NCI-H774 (cell line): Measurements from ENCODE around the gene MEG3.
"Not testable (repeated sequence)": the region's sequence is repeated elsewhere in the genome, so short reads cannot be mapped to it uniquely, and the experiment has no call there.

ENCODE experiments used
- DNase-seq: peaks from one replicate; lab custom pipeline; 2025; lab: John Stamatoyannopoulos, UW

Gene MEG3

DNA sequence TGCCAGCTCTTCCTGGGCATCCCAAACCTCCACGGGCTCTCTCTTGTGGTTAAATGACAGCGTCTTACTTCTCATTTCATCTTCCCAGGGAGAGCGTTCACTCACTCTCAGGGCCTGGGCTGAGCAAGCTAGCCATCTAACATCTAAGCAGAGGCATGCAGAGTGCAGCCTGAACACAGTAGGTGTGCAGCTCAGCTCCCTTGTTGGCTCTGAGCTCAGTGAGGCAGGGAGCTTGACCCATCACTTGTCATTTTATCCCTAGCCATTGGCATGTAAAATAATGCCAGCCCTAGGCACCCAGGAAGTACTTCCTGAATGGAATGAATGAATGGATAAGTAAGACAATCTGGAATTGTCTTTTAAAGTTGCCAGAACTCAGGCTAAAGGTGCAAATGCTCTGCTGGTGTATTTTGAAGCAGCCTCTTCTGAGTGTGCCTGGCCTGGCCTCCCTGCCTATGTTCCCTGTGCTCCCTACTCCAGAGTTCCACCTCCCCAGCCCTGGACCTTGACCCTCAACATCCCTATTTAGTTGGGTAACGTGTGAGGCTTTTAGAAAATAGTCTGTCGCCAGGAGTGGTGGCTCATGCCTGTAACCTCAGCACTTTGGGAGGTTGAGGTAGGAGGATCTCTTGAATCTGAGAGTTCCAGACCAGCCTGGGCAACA lies 9.5 kb upstream of the MEG3 start:
- DNase-seq: no peak

DNA sequence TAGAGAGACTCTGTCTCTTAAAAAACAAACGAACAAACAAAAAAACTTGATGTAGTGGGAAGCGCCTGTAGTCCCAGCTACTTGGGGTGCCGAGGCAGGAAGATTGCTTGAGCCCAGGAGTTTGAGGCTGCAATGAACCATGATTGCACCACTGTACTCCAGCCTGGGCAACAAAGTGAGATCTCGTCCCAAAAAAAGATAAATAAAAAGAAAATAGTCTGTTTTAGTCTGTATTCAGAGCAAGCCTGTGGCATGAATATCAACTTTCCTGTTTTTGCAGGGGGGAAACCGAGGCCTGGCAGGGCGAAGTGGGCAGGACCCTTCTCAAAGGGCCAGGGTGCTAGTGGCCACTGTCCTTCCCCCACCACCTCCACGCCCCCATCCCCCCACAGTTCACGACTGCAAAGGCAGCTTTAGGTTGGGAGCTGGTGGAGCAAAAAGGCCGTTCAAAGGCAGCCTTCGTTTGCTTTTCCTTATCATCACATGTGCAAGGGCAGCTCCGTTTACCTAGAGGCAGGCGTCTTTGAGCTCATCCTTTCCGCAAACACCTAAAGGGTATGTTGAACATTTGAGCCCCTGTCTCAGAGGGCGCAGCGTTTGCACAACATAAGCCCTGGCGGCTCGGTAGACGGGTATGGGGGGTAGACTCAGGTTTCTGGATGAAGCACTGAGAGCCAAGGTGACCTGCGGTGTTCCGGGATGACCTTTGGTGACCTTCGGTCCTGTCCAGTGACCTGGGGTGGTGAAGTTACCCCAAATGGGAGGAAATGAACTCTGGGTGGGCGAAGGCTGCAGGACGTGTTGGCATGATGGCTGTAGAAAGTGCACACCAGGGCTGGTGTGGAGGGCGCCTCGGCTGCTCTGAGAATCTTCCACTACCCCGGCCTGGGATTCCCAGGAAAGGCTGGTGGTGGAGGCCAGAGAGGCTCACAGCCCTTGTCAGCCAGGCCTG lies 8.7 kb upstream of the MEG3 start:
- DNase-seq: no peak

DNA sequence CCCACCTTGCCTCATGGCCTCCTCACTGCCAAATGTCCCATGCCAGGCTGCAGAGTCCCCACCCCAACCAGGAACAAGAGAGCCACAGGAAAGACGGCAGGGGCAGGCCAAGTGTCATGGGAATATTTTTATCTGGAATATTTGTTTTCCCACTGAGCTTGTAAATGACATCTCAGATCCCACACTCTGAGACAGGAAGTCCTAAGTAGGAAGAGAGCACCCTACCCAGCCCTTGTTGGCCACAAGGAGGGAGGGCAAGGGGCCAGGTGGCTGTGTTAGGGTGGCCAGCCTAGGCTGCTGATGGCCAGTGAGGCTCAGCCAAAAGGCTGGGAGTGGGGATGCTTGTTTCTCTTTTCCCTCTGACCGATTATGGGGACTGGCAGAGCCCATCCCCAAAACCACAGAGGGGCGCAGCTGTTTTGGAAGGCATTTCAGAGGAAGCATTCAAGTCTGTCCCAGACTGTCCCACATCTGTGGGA lies 7.7 kb upstream of the MEG3 start:
- no peak for DNase-seq

DNA sequence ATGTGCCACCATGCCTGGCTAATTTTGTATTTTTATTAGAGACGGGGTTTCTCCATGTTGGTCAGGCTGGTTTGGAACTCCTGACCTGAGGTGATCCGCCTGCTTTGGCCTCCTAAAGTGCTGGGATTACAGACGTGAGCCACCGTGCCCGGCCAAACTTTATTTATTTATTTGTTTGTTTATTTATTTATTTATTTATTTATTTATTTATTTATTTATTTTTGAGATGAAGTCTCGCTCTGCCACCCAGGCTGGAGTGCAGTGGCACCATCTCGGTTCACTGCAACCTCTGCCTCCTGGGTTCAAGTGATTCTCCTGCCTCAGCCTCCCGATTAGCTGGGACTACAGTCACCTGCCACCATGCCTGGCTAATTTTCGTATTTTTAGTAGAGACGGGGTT lies 7.0 kb upstream of the MEG3 start:
- DNase-seq: not testable (repeated sequence)

DNA sequence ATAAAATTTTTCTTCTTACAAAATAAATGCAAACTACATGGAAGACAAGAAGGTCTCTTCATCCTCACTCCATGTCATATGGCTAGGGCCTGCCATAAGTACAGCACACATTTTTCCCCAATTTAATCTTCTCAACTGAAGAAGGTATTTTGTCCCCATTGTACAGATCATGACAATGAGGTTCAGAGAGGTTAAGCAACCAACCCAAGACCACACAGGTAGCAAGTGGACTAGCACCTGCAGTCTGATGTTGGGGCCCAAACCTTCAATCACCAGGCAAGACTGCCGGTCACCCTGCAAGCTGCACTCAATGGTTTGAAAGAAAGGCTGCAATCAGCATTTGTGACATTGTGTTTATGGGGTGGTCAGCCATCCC lies 6.5 kb upstream of the MEG3 start:
- DNase-seq: no peak

DNA sequence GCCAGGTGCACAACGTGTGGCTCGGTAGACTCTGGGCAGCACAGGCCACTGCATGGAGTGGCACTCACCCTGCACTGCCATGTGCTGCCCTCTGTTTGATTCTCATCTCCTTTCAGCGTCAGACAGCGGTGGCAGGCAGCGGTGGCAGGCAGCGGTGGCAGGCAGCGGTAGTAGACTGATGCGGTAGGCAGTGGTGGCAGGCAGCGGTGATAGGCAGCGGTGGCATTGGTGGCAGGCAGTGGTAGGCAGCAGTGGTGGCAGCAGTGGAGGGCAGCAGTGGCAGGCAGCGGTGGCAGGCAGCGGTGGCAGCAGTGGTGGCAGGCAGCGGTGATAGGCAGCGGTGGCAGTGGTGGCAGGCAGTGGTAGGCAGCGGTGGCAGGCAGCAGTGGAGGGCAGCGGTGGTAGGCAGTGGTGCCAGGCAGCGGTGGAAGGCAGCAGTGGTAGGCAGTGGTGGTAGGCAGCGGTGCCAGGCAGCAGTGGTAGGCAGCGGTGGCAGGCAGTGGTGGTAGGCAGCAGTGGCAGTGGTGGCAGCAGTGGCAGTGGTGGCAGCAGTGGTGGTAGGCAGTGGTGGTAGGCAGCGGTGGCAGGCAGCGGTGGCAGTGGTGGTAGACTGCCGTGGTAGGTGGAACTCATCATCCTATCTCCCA lies 6.0 kb upstream of the MEG3 start:
- DNase-seq: no peak

- DNase-seq: no peak
Observed at GRCh38 chr14:100820957-100821356, 5.0 kb upstream of the MEG3 start.

DNA sequence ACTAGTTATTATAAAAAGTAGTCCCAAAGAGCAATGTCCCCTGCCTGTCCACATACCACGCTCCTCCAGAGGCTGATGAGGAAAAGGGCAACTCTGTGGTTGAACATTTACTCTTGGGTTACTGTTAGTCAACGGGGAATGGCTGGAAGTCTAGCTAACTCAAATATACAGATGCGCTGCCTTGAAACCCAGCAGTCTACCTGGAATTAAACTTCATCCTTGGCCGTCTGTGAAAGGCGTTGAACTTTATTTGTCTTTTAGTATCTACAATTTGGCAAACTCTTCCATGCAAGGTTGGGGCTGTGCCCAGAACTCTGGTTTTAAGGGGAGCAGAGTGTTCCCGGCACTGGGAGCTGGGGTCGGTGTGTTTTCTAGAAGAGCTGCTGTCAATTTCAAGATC lies 3.9 kb upstream of the MEG3 start:
- DNase-seq: no peak

GRCh38 chr14:100822532-100823296 lies 3.2 kb upstream of the MEG3 start:
- no peak for DNase-seq

GRCh38 chr14:100823413-100824080 lies 2.4 kb upstream of the MEG3 start:
- no peak for DNase-seq

DNA sequence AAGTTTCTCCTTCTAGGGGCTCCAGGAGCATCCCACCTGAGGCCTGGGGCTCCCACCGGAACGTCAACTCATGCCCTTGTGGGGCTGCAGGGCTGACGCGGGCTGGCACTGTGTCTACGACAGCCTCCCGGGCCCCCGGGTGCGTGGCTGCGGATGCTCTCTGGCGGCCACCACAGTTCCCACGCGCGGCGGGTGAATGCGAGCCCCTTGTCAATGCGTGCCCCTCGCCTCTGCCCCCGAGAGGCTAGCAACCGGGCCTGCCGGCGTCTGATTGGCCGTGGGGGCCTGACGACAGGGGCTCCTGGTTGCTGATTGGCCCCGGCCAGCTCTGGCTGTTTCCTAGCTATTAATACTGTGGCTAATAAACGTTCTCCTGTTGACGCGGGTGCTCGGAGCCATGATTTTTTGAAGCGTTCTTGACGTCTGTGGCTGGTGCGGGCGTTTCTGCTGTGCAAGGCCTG lies 1.8 kb upstream of the MEG3 start:
- no peak for DNase-seq

DNA sequence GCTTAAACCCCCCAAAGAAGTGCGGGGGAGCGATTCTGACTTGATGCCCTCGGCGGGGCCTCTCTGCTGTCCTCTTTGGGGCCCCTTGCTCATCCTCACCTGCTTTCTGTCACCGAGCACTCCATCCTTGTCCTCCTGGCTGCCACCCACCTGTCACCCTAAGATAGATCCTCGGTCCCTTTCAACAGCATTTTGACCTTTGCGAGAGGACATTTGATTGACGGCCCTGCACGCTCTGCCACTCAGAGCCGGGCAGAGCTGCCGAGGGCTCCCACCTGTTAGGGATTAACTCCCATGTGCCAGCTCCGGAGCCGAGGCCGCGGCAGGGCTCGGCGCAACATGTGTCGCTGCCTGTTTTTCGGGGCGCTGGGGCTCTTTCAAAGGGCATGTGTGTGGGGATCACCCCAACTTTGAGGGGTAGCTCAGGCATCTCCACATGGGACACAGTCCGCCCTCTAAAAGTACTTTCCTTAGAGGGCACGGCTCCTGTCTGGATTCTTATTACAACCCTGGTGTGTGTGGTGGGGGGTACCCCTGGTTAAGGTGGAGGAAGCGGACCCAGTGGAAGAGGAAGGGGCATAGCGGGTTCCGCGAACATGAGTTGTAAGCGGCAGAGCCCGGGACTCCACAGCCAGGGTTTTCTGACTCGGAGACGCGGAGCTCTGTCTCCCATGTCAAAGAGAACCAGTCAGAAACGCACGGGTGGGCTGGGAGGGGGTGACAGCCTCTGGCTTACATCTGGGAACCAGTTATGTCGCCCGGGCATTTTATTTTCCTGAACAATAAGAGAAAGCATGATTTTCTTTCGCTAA lies 811 bp upstream of the MEG3 start:
- no peak for DNase-seq

GRCh38 chr14:100826391-100827100 lies 628 bp downstream of the MEG3 start:
- no peak for DNase-seq

GRCh38 chr14:100827101-100828021 lies 1.4 kb downstream of the MEG3 start:
- DNase-seq: no peak

DNA sequence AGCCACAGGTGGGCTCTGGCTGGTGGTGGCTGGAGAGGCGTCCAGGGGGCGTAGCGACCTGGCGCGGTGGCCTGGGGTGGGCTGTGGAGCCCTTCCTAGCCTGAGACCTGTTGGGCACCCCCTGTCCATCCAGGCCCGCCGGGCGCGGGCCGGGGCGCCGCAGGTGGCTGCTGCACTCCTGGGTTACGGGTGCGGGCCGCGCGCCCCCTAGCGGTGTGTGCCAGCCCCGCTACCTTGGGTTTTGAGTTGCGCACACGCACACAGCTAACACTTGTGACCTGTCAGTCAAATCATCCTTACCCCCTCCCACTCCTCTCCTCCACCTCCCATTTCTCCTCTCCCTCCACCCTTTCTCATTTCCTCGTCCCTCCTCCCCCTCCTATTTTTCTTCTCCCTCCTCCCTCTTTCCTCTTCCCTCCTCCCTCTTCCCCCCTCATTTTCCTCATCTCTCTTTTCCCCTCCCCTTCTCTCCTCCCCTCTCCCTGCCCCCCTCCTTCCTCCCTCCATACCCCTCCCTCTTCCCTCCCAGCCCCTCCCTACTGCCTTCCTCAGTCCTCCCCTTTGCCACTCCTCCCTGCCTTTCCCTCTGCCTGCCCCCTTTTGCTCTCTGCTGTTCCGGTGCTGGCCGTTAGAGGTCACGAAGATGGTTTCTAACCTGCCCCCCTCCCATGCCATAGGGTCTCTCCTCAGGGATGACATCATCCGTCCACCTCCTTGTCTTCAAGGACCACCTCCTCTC lies 2.3 kb downstream of the MEG3 start:
- DNase-seq: no peak

DNA sequence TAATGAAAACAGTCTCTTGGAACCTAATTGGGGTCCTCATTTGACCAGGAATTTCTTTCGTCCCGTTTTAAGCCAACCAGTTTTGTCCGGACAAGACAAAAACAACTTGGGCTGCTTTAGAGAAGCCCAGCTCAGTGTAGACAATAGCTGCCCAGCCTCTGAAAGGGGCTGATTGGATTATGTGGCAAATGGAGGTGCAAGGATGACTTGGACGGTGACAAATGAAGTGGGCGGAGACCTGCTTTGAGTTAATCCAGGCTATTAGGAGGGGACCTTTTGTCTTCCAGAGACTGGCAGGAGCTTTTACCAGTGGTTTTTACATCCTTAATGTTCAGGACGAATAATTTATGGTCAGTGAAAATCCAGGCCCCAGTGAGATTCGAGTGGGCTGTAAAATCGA lies 4.8 kb downstream of the MEG3 start:
- DNase-seq: no peak

DNA sequence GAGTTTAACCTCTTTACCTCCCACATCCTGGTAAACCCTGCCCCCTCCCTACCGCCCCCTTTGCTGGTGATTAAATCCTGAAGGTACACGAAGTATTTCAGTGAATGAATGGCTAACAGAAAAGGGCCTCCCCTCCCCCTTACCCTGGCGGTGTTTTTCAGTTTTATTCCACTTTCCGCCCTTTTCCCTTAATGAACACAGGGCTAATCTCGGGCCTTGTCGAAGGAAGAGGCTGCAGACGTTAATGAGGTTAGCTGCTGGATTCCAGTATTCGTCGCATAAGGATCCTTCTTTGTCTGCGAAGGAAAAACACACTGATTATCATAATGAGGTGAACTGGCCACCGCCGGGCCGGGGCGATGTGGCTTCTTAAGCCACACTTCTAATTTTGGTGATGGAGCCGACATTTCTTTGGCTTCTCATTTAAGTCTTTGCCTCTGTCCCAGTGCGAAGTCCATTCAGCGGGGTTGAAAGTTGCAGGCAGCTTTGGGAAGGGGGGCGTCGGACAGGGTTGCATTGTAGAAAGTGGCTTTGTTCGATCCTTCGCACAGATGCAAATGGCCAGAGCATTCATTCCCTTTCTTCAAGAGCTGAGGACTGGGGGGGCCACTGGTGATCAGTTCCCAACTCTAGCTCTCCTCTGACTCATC lies 6.5 kb downstream of the MEG3 start:
- no peak for DNase-seq
